ENCODE data around the gene EDARADD.

The EDARADD gene

GRCh38 chr1:236395230-236395946 is 1.3 kb downstream of the EDARADD start:
- peak; percentile 48 for DNase-seq

- no peak for DNase-seq
Observed at GRCh38 chr1:236395947-236396664, 2.0 kb downstream of the EDARADD start.

DNA sequence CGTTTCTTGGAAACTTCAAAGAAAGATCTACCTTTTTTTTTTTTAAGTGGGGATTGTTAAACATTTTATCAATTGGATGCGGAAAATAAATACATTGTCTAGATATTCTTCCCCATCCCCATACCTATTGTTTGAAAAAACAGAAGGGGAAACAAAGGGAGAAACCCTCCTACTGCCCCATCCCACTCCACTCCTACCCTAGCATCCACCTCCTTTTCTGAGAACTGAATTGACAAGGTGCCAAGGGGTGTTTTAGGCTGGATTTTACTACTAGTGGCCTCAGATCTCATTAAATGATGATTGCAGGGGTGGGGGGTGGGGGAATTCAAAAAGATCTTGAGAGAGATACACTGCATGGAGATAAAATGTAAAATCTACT is 2.6 kb downstream of the EDARADD start:
- no peak for DNase-seq

DNA sequence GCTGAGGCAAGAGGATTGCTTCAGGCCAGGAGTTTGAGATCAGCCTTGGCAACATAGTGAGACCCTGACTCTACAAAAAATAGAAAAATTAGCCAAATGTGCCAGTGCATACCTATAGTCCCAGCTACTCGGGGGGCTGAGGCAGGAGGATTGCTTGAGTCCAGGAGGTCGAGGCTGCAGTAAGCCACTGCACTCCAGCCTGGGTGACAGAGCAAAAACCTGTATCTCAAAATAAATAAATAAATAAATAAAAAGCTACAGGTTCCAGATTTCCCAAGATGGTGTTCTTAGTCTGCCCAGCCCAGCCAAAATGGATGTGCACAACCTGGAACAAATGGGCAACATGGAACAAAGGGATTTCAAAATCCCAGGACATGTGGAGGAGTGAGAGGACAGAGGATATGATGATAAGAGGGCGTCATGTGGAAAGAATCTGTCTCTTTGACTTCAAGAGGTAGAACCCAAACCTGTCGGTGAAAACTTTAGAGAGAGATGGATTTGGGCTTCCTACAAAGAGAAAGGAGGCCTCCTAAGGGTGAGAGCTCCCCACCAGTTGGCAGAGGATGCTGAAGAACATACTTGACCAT is 3.2 kb downstream of the EDARADD start:
- no peak for DNase-seq

DNA sequence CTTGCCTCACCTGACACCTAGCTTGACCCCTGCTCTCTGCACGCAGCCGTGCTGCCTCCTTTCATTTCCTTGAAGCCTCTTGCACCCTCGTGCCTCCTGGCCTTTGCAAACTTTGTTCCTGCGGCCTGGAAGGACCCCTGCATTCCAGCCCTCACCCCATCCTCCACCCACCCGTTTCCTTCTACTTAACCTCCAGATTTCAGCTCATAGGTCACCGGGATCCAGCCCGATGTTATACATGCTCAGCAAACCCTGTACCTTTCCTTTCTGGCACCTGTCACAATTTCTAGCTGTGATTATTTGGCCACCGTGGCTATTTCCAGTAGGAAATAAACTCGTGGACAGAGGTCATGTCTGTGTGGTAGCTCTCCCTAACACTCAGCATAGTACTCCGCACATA is 4.5 kb downstream of the EDARADD start:
- DNase-seq: no peak

DNA sequence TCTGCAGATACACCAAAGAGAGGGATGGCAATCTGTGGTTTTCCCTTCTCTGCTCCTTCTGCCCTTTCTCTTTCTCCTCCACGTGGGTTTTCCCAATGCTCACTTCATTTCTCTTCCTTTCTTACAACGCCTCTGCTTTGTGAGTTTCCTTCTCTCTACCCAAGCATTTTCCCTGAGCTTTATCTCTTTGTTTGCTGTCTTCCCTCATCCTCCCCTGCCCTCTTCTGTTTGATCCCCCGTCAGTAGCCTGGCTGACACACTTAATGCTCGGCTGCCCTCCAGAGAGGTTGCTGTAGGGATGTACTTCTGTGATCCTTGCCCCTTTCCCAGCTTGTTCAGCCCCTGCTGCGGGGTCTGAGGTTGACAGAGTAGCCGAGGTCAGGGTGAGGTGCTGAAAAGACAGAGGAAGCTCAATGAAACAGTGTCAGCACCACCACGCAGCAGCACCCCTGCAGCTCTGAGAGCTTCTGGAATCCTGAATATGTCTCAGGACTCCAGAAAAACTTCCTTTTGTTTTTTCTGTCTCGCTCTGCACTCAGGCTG is 6.0 kb downstream of the EDARADD start:
- no peak for DNase-seq

- no peak for DNase-seq
Observed at GRCh38 chr1:236401698-236402097, 7.6 kb downstream of the EDARADD start.

DNA sequence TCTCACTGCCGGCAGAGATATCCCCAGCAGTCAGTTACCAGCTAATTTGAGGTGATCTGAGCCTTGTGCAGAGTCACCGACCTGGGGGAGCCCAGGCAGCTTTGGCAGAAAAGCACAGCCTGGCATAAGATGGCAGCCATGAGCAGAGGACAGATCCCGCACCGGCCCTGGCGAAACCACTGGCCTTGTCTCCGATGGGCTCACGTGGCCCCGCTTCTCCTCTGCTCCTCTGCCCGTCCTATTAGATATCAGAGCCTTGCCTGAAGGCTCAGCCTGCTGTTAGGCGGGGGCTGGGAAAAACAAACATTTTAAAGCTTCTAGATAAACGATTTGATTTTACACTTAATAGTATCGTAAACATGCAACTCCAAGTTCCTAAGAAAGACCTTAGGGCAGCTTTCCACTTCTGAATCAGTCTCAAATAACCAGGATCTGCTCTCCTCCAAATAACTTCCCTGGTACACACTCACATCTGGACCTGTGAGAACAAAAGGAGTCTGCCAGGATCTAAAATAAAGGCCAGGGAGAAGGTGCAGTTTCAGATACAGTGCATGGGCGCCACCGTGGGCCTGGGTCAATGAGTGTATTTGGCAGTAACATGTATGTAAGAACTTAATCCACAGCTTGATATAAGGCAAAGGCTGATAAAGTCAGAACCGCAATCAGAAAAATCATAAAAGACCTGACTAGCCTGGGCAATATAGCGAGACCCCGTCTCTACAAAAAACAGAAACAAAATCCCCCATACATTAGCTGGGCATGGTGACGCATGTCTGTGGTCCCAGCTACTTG is 10.0 kb downstream of the EDARADD start:
- no peak for DNase-seq

DNA sequence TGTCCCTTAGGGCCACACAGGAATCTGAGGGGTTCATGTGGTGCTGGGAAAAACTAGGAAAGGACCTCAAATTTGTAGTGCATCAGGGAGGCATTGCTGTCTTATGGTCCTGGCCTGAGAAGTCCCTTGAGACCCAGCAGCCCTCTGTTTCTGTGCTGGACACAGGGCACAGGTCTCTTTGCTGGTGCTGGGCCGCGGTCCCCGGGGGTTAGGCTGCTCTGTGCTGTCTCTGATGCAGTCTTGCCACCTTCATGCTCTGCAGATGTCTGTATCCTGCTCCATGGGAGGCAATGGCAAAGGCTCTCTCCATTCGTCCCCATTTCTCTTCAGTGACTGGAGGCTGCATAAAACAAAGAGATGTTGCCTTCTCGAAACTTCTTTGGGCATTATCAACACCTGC is 13.0 kb downstream of the EDARADD start:
- no peak for DNase-seq

DNA sequence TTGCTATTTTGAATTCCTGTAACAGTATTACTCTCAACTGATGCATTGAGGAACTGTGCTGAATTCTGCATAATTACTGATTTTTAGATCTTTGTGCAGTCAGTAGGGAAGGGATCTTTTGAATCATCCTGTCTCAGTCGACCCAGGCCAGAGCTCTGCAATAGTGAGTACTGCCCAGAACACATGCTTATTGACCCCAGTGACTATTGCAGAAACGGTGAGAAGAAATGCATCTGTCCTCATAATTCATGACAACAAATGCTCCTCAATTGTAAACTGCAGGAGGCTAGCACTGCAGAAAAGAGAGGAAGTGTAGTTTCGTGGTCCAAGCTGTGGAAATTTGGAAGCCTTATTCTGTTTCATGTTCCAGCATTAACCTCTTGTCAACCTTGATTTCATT is 19.6 kb downstream of the EDARADD start:
- no peak for DNase-seq

DNA sequence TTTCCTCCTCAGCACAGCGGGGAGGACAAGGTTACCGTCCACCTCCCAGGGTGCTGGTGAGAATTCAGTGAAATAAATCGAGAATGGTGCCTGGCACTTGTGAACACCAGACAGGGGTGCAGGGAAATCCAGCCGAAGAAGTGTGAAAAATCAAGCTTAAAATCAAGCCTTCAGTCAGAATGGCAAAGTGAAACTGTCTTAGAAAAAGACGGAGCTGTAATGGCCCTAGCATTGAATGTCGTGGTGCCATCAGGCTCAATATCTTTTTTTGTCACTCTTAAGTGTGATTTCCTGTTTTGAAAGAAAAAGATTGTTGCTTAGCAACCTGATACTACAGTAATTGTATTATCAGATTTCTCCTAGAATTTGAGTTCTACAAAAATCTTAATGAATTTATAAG is 22.1 kb downstream of the EDARADD start:
- DNase-seq: no peak

GRCh38 chr1:236417336-236417735 is 23.2 kb downstream of the EDARADD start:
- no peak for DNase-seq

DNA sequence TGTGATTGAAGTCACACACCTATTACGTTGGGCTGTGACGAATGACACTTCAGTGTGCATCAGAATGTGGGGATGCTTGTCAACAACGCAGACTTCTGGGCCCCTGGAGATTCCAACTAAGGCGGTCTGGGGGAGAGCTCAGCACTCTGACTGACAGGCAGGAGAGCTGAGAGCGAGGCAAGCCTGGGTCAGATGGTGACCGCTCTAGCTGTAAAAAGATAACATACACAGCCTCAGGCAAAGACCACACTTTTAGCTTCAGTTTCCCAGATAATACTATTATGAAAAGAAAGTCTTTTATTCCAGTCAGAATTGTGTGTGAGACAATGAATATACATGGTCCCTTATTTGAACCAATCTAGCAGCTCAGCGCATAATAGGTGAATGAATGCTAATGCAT is 25.4 kb downstream of the EDARADD start:
- DNase-seq: no peak

GRCh38 chr1:236421022-236421421 is 26.9 kb downstream of the EDARADD start:
- DNase-seq: no peak

DNA sequence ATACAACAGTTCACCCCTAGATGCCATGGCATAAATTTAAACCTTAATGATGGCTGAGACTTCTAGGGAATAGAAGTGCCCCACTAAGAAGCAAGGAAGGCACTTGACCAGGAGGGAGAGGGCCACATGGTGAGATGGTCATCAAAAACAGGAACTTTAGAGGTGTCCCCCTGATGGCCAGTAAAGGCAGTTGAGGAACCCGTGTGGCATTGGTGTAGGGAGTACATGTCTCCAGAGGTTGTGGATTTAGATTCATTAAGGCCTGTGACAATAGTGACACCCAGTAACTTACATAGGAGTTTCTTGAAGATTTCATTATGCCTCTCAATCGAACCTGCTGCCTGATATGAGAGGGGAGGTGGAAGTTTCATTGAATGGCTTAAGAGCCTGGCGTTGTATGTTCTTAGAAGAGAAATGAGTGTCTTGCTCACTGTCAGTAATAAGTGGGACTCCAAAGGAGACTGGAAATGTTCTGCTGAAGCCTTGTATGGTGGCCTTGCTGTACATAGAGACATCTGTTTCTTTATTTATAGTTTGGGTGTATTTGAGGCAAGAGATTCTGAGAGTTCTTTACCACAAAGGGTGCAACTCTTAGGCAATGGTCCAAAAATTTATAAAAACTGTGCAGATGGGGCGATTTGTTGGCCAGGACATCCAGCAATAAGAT is 27.9 kb downstream of the EDARADD start:
- DNase-seq: no peak

- DNase-seq: no peak
Observed at GRCh38 chr1:236422517-236422876, 28.4 kb downstream of the EDARADD start.

DNA sequence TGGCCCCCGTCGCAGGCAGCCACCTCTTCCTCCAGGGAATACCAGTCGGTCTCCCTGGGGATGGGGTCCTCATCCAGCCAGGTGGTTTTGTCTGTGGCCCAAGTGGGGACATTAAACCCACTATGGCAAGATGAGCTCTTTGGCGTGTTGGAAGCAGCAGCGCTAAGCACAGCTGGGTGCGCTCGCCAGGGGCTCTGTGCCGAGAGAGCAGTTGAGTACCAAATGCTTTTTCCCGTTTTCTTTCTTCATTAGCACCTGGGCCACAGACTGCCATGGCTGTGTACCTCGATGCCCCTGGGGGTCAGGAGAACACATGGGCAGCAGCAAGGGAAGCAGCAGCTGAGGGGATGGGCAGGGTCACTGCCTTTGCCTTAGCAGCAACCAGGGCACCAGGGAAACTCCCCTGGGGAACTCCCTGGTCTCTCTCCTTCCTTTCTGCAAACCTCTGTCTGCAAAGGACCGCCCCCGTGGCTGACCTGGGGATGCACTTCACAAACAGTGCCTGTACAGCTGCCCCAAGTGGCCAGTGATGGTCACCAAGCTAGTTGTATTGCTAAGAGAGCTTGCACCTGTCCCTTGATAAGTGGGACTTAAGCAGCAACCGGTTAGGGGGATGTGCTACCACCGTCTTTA is 31.1 kb downstream of the EDARADD start:
- no peak for DNase-seq

- no peak for DNase-seq
Observed at GRCh38 chr1:236426215-236426614, 32.1 kb downstream of the EDARADD start.

DNA sequence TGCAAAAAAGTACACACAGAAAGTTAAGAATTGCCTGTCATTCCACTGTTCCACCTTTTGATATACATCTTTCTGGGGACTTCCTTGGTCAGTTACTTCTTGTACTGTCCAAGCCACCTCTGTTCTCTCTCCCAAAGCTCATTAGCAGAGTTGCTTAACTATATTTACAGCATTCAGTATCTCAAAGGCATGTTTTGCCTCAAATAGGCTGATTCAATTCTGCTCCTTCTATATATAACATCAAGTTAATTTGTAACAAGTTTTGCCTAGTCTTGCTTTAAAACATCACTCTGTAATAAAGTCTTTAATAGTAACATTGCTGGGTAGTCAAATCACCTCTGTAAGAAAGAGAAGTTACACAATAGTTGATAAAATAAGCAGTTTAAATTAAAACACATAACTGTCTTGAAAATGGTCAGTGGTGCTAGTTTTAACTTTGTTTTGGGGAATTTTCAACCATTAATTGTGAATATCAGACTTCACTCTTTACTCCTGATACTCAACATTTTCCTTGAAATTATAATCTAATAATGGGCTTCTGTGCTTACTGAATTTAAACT is 35.7 kb downstream of the EDARADD start:
- no peak for DNase-seq

- DNase-seq: no peak
Observed at GRCh38 chr1:236433819-236434315, 39.8 kb downstream of the EDARADD start.

DNA sequence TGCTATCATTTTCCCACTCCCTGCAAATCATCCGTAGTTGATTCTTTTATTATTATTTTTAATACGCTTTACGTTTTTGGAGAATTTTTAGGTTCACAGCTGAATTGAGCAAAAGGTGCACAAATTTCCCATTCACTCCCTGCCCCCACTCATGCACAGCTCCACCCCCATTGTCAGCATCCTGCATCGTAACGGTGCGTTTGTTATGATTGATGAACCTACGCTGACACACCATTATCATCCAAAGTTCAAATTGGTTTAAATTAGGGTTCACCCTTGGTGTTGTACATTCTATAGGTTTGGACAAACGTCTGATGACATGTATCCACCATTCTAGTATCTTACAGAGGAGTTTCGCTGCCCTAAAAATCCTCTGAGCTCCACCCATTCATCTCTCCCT is 44.5 kb downstream of the EDARADD start:
- no peak for DNase-seq

DNA sequence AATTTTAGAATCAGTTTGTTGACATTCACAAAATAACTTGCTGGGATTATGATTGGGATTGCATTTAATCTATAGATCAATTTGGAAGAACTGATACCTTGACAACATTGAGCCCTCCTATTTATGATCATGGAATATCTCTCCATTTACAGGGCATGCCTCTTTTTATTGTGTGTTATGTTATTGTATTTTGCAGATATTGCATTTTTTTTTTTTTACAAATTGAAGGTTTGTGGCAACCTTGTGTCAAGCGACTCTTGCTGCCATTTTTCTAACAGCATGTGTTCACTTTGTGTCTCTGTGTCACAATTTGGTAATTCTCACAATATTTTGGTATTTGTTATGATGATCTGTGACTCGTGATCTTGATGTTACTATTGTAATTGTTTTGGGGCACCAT is 46.3 kb downstream of the EDARADD start:
- DNase-seq: no peak
